ENCODE measurements around the gene SLC12A1. TPM values are rescaled to one million over a fixed set of nuclear protein-coding genes. Genes with fewer than 3 reads are reported as not detected.

The SLC12A1 gene
- total RNA-seq, 4 donors from 2014 or later, result not detected

DNA sequence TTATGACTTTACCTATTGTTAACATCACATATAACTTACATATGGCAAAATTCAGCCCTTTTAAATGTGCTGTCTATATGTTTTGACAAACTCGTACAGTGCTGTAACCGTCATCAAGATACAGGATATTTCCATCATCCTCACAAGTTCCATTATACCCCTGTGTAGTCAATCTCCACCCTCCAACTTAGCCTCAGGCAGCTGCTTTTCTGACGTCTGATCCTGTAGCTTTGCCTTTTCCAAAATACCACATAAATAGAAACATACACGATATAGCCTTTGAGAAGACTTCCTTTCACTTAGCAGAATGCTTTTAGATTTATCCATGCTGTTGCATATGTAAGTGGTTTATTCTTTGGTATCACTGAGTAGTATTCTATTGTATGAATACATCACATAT is 47.1 kb downstream of the SLC12A1 start:
- intact Hi-C loops (cut with DNase I; ENCODE audit: low total_unique reads) (no loop called here), in situ Hi-C loops (cut with MboI; ENCODE audit: low sequenced_read_pairs in 4 of 4) (no loop called here)
- Histone ChIP-seq H3K9me3 (no peaks in the 10 kb centered on the region), H3K27ac (no peak overlapping the region), H3K4me3 (no peak overlapping the region), H3K27me3 (no peaks in the 10 kb centered on the region), H3K36me3 (no peaks in the 10 kb centered on the region), H3K4me1 (no peaks in the 10 kb centered on the region)
- no peak for ATAC-seq
- TF ChIP-seq, protein P1, sequence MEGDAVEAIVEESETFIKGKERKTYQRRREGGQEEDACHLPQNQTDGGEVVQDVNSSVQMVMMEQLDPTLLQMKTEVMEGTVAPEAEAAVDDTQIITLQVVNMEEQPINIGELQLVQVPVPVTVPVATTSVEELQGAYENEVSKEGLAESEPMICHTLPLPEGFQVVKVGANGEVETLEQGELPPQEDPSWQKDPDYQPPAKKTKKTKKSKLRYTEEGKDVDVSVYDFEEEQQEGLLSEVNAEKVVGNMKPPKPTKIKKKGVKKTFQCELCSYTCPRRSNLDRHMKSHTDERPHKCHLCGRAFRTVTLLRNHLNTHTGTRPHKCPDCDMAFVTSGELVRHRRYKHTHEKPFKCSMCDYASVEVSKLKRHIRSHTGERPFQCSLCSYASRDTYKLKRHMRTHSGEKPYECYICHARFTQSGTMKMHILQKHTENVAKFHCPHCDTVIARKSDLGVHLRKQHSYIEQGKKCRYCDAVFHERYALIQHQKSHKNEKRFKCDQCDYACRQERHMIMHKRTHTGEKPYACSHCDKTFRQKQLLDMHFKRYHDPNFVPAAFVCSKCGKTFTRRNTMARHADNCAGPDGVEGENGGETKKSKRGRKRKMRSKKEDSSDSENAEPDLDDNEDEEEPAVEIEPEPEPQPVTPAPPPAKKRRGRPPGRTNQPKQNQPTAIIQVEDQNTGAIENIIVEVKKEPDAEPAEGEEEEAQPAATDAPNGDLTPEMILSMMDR (IDR thresholded peaks at IDR 0.05 in 4 of 5, conservative IDR thresholded peaks at IDR 0.05 in 1 of 5), result no peak
- TF ChIP-seq POLR2A (IDR thresholded peaks at IDR 0.05), result no peak
- DNase-seq, result no peak

DNA sequence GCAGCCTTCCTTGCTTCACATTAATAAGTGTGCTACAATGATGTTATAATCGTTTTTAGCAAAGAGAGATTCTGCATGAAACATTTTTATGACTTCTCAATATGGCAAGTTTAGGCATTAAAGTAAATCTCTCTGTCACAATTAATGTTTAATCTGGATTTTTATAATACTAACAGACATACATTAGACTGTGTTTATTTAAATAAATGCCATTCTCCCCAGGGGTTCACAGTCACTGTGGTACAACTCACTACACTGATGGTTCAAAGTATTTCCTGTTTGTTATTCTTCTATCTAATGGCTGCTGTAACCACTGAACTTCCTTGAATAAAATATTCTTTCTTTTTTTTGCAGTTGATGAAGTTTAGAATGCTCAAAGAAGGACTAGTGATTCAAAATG is 59.0 kb downstream of the SLC12A1 start:
- Histone ChIP-seq H3K27me3 (no peaks in the 10 kb centered on the region), H3K9me3 (no peaks in the 10 kb centered on the region), H3K27ac (no peak overlapping the region), H3K4me1 (no peaks in the 10 kb centered on the region), H3K36me3 (no peaks in the 10 kb centered on the region), H3K4me3 (no peak overlapping the region)
- intact Hi-C loops (cut with DNase I; ENCODE audit: low total_unique reads) (no loop called here), in situ Hi-C loops (cut with MboI; ENCODE audit: low sequenced_read_pairs in 4 of 4) (no loop called here)
- TF ChIP-seq POLR2A (IDR thresholded peaks at IDR 0.05), result no peak
- TF ChIP-seq, protein P1 (IDR thresholded peaks at IDR 0.05 in 4 of 5, conservative IDR thresholded peaks at IDR 0.05 in 1 of 5), result no peak
- DNase-seq (no peak), ATAC-seq (no peak)

DNA sequence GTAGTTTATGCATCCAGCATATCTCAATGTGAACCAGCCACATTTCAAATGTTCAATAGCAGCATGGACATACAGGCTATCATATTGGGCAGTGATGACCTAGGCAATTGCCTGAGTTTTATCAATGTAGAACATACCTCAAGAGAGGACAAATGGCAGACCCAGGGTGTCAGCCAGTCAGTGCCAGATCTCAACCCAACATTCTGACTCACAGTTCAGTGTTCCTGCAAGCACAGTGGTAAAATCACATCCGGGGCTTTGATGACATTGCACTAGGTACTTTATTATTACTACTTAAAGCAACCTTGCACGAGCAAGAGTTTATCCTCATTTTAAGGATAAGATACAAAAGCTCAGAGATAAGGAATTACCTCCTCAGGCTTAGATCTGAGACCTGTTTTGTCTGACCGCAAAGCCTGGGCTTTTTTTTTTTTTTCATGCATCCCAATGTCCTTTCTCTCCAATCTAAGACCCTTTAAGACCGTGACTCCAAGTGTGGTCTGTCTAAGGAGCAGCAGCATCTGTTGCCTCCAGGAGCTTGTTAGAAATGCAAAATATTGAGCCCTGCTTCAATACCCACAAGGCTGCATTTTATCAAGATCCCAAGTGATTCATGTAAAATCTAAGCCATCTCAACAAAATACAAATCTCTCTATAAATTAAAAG is 60.1 kb downstream of the SLC12A1 start:
- intact Hi-C loops (cut with DNase I; ENCODE audit: low total_unique reads) (no loop called here), in situ Hi-C loops (cut with MboI; ENCODE audit: low sequenced_read_pairs in 4 of 4) (no loop called here)
- Histone ChIP-seq H3K27me3 (no peaks in the 10 kb centered on the region), H3K27ac (no peak overlapping the region), H3K4me1 (no peaks in the 10 kb centered on the region), H3K36me3 (no peaks in the 10 kb centered on the region), H3K4me3 (no peak overlapping the region), H3K9me3 (no peaks in the 10 kb centered on the region)
- ATAC-seq (no peak), DNase-seq (no peak)
- TF ChIP-seq, protein P1 (IDR thresholded peaks at IDR 0.05 in 4 of 5, conservative IDR thresholded peaks at IDR 0.05 in 1 of 5), result no peak
- TF ChIP-seq POLR2A (IDR thresholded peaks at IDR 0.05), result no peak

DNA sequence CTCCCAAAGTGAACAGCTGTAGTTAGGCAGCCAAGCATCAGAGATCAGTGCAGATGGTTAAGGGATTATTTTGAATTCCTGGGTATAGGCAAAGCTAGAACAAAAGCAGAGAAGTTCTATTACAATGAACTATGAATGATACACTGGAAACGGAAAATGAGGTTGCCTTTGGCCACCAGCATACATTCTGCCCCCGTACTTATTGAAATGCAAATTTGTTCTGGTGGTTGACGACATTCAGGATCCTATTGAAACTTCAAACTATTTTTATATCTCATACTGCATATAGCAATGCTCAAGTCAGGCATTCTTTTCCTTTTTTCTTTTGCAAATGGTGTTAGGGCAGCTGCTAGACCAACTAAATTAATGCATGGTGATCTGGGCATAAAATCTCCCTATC is 61.7 kb downstream of the SLC12A1 start:
- intact Hi-C loops (cut with DNase I; ENCODE audit: low total_unique reads), result no loop called here
- no peaks in the 10 kb centered on the region for H3K9me3 ChIP-seq
- H3K4me3 ChIP-seq, result no peak overlapping the region
- H3K27ac ChIP-seq, result no peak overlapping the region
- no peak for TF ChIP-seq POLR2A (IDR thresholded peaks at IDR 0.05)
- TF ChIP-seq, protein P1 (IDR thresholded peaks at IDR 0.05 in 4 of 5, conservative IDR thresholded peaks at IDR 0.05 in 1 of 5), result no peak
- H3K27me3 ChIP-seq, result no peaks in the 10 kb centered on the region
- ATAC-seq (no peak), DNase-seq (no peak)
- H3K4me1 ChIP-seq, result no peaks in the 10 kb centered on the region
- in situ Hi-C loops (cut with MboI; ENCODE audit: low sequenced_read_pairs in 4 of 4), result no loop called here
- H3K36me3 ChIP-seq, result no peaks in the 10 kb centered on the region

DNA sequence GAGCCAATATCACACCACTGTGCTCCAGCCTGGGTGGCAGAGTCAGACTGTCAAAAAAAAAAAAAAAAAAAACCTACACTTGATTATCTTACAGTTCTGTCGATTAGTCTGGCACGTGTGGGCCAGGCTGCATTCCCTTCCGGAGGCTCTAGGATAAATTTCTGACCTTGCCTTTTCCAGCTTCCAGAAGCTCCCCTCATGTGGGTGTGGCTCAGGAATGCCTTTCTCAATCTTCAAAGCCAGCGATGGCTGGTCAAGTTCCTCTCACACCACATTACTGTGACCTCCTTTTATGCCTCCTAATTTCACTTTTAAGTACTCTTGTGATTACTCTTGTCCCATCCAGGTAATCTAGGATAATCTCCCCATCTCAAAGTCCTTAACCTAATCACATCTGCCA is 66.9 kb downstream of the SLC12A1 start:
- Histone ChIP-seq H3K36me3 (no peaks in the 10 kb centered on the region), H3K27me3 (no peaks in the 10 kb centered on the region), H3K4me1 (no peaks in the 10 kb centered on the region), H3K9me3 (no peaks in the 10 kb centered on the region), H3K27ac (no peak overlapping the region), H3K4me3 (no peak overlapping the region)
- ATAC-seq (no peak), DNase-seq (no peak)
- in situ Hi-C loops (cut with MboI; ENCODE audit: low sequenced_read_pairs in 4 of 4) (loop anchor here in 1 of 4 donors (10.0 kb wide), 1 partner anchor 1078 kb away; no protein-coding TSS in a partner anchor), intact Hi-C loops (cut with DNase I; ENCODE audit: low total_unique reads) (no loop called here)
- TF ChIP-seq, protein P1 (IDR thresholded peaks at IDR 0.05 in 4 of 5, conservative IDR thresholded peaks at IDR 0.05 in 1 of 5), result no peak
- TF ChIP-seq POLR2A (IDR thresholded peaks at IDR 0.05), result no peak
